Spleen (tissue), 7 donors: ENCODE measurements around the gene CMIP.

Source experiments
- CTCF ChIP-seq, 11 experiments: fragments of 200-600 bp in 7 of 11; fragments of 450-650 bp in 4 of 11; sonication (generic) in 4 of 11; IDR thresholded peaks in 8 of 11; conservative IDR thresholded peaks in 3 of 11; 1 replicate in 7 of 11; 2 replicates in 4 of 11; pipeline versions ENCODE4 v1.4.0 to v1.8.0; 2016 to 2021; ENCODE audit warnings: antibody characterized with exemption in 11 of 11, inconsistent platforms in 4 of 11, mild to moderate bottlenecking in 1 of 11
- POLR2A ChIP-seq, 3 donors: fragments of 450-650 bp; IDR thresholded peaks; one replicate each; pipeline ENCODE4 v1.5.1; 2017; ENCODE audit warnings: antibody characterized with exemption in 3 of 3, mild to moderate bottlenecking in 1 of 3
- POLR2AphosphoS5 ChIP-seq, 3 donors: sonication (generic); formaldehyde crosslinking; IDR thresholded peaks; one replicate each; pipeline ENCODE4 v1.5.1; 2017; ENCODE audit warnings: antibody characterized with exemption in 3 of 3
- donor health status: DM: no; HTN: no; CAD: no; lungs with moderate emphysema.
- donor health status: DM: no; HTN: no; CAD: no.
- donor health status: DM: no; HTN: no; CAD: no.

GRCh38 chr16:81745704-81746558, 301.3 kb downstream of the CMIP start:
- TF ChIP-seq CTCF (IDR thresholded peaks at IDR 0.05 in 8 of 11, conservative IDR thresholded peaks at IDR 0.05 in 3 of 11) (no peak), POLR2AphosphoS5 (IDR thresholded peaks at IDR 0.05) (peak; percentile 75 to 86 (median 81)), POLR2A (IDR thresholded peaks at IDR 0.05) (no peak)
